MM.1S (cell line): ENCODE measurements around the gene BCAT1.

Source experiments
- EZH2 ChIP-seq: fragments of 300-600 bp; sonication (generic); optimal IDR thresholded peaks from 2 replicates; pipeline ENCODE3; 2017; ENCODE audit warnings: low read depth, mild to moderate bottlenecking, antibody characterized with exemption, low read length, mixed read lengths
- EZH2phosphoT487 ChIP-seq: fragments of 300-600 bp; sonication (generic); IDR thresholded peaks from 2 replicates; pipeline ENCODE4 v1.6.1; 2018; ENCODE audit warnings: antibody characterized with exemption, low read length
- TF ChIP-seq, protein P1 (sequence below): fragments of 300-600 bp; sonication (generic); IDR thresholded peaks from 2 replicates; pipeline ENCODE4 v1.5.1; 2016; ENCODE audit warnings: antibody characterized with exemption, low read length, mixed read lengths

DNA sequence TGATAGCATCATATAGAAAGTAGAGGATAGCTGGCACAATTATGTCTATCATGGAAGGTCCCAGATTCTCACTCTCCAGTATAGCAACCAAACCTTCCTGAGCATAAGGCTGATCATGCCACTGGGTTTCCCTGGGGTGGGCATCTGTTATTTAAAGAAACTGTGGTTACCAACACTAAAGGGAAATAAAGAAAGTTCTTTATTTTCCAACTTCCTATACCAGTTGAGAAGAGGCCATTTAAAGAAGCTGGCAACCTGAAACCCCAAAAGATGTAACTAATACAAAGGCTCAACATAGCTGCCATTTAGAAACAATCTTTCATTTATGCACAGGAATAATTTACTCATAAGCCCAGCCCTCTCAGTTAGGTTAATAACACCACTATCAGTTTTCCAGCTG lies 3.1 kb downstream of the BCAT1 start:
- TF ChIP-seq, protein P1, sequence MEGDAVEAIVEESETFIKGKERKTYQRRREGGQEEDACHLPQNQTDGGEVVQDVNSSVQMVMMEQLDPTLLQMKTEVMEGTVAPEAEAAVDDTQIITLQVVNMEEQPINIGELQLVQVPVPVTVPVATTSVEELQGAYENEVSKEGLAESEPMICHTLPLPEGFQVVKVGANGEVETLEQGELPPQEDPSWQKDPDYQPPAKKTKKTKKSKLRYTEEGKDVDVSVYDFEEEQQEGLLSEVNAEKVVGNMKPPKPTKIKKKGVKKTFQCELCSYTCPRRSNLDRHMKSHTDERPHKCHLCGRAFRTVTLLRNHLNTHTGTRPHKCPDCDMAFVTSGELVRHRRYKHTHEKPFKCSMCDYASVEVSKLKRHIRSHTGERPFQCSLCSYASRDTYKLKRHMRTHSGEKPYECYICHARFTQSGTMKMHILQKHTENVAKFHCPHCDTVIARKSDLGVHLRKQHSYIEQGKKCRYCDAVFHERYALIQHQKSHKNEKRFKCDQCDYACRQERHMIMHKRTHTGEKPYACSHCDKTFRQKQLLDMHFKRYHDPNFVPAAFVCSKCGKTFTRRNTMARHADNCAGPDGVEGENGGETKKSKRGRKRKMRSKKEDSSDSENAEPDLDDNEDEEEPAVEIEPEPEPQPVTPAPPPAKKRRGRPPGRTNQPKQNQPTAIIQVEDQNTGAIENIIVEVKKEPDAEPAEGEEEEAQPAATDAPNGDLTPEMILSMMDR: no peak
- TF ChIP-seq EZH2 (no peak), EZH2phosphoT487 (no peak)
